Large intestine (tissue), 3 donors: ENCODE measurements around the gene ZNF22. TPM values are rescaled to one million over a fixed set of nuclear protein-coding genes. Genes with fewer than 3 reads are reported as not detected.

Source experiments
- DNase-seq, 2 donors: peaks; one replicate each; pipeline versions ENCODE4 v3.0.0 to v3.0.0-alpha.2; 2013
- H3K27ac ChIP-seq: one replicate; pipeline ENCODE4 v1.5.1; 2013; ENCODE audit warnings: low read length
- H3K27me3 ChIP-seq: 2 replicates; pipeline ENCODE4 v1.6.1; 2013; ENCODE audit warnings: low read length; ENCODE audit not compliant: control insufficient read depth, insufficient read depth
- H3K36me3 ChIP-seq: 2 replicates; pipeline ENCODE4 v1.6.1; 2013; ENCODE audit warnings: low read length; ENCODE audit not compliant: control insufficient read depth, insufficient read depth
- H3K4me1 ChIP-seq: one replicate; pipeline ENCODE4 v1.6.1; 2013; ENCODE audit warnings: low read length; ENCODE audit not compliant: control insufficient read depth, insufficient read depth
- H3K4me3 ChIP-seq: one replicate; pipeline ENCODE4 v1.5.1; 2013; ENCODE audit warnings: low read length
- H3K9me3 ChIP-seq: one replicate; pipeline ENCODE4 v1.6.1; 2013; ENCODE audit warnings: mild to moderate bottlenecking, low read depth, low read length, moderate library complexity; ENCODE audit not compliant: control insufficient read depth
- WGBS: methylation state at CpG from one replicate; pipeline ENCODE4 v1.1.5; 2013; ENCODE audit warnings: low lambda C conversion rate; ENCODE audit not compliant: insufficient coverage; 5-methylcytosine and 5-hydroxymethylcytosine counted together
- polyA plus RNA-seq: library from polyadenylated mRNA; unstranded; fragments of 120-200 nt; gene quantifications from one replicate; pipeline ENCODE4 v1.2.1, GENCODE V29; 2013

ZNF22 gene
- polyA plus RNA-seq, 1 donor = 35.7 TPM

DNA sequence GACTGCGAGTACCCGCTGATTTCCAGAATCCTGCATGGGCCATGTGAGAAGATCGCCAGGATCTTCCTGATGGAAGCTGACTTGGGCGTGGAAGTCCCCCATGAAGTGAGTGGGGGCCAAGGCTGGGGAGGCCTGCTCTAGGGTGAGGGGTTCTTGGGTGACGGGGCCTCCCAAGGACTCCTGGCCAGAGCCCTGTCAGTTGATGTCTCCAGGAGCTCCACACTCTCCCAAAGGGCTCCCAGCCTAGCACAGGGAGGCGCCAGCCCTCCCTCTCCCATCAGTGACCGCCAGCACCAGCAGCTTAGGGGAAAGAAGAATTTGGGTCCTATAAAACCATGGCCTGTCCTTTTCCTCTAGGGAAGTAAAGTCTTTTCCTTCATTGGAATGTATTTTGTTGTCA, 9.8 kb upstream of the ZNF22 start:
- Histone ChIP-seq H3K27ac (no peak overlapping the region), H3K36me3 (peaks cover 12% of the 10 kb centered on the region), H3K4me1 (no peaks in the 10 kb centered on the region), H3K4me3 (no peak overlapping the region), H3K27me3 (no peaks in the 10 kb centered on the region), H3K9me3 (no peaks in the 10 kb centered on the region)
- no CpG with 5 or more reads among the region's 7 CpGs for WGBS
- no peak for DNase-seq

- no peak overlapping the region for H3K27ac ChIP-seq
- no peak for DNase-seq
- no peaks in the 10 kb centered on the region for H3K4me1 ChIP-seq
- no peaks in the 10 kb centered on the region for H3K27me3 ChIP-seq
- no peaks in the 10 kb centered on the region for H3K9me3 ChIP-seq
- whole genome bisulfite sequencing = 91% methylated on average over 3 of the region's 5 CpGs
- peaks cover 12% of the 10 kb centered on the region for H3K36me3 ChIP-seq
- no peak overlapping the region for H3K4me3 ChIP-seq
Measured at GRCh38 chr10:44991571-44991970, 9.2 kb upstream of the ZNF22 start.

GRCh38 chr10:44992070-44992731, 8.5 kb upstream of the ZNF22 start:
- no CpG with 5 or more reads among the region's 11 CpGs for WGBS
- no peaks in the 10 kb centered on the region for H3K27me3 ChIP-seq
- H3K4me3 ChIP-seq = no peak overlapping the region
- H3K4me1 ChIP-seq = no peaks in the 10 kb centered on the region
- H3K9me3 ChIP-seq = no peaks in the 10 kb centered on the region
- no peak overlapping the region for H3K27ac ChIP-seq
- peaks cover 12% of the 10 kb centered on the region for H3K36me3 ChIP-seq
- no peak for DNase-seq

DNA sequence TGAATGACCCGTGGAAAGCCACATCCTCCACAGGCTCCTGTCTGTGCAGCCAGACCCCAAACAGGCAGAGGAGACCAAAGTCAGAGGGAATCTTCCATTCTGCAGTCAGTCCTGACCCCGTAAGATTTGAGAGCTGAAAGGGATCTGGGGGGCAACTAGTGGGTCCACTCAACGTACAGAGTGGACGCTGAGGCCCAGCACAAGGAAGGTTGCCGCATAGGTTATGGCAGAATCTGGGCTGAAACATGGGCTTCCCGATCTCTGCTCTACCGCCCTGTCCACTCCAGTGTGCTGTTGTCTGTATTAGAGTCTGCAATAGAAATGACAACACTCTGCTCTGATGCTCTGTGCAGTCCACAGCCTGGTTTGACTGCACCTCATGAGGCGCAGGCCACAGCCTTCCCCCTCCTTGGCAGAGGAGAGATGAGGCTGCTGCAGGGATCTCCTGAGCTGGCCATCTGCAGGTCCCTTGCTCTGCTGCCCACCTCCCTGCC, 7.9 kb upstream of the ZNF22 start:
- Histone ChIP-seq H3K4me3 (no peak overlapping the region), H3K27ac (no peak overlapping the region), H3K36me3 (peaks cover 12% of the 10 kb centered on the region), H3K9me3 (no peaks in the 10 kb centered on the region), H3K27me3 (no peaks in the 10 kb centered on the region), H3K4me1 (no peaks in the 10 kb centered on the region)
- no peak for DNase-seq
- WGBS = no CpG with 5 or more reads among the region's 8 CpGs

DNA sequence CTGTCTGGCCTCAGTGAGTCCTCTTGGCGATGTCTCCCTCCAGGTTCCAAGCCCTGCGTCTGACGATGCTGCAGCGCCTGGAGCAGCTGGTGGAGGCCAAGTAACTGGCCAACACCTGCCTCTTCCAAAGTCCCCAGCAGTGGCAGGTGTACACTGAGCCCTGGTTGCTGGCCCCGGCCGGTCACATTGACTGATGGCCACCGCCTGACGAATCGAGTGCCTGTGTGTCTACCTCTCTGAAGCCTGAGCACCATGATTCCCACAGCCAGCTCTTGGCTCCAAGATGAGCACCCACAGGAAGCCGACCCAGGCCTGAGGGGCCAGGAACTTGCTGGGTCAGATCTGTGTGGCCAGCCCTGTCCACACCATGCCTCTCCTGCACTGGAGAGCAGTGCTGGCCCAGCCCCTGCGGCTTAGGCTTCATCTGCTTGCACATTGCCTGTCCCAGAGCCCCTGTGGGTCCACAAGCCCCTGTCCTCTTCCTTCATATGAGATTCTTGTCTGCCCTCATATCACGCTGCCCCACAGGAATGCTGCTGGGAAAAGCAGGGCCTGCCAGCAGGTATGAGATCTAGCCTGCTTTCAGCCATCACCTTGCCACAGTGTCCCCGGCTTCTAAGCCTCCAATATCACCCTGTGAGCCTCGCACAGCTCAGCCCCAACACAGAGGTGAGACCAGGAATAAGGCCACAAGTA, 7.3 kb upstream of the ZNF22 start:
- Histone ChIP-seq H3K27ac (no peak overlapping the region), H3K4me1 (no peaks in the 10 kb centered on the region)
- WGBS = no CpG with 5 or more reads among the region's 14 CpGs

GRCh38 chr10:44993922-44994751, 6.6 kb upstream of the ZNF22 start:
- no peaks in the 10 kb centered on the region for H3K9me3 ChIP-seq
- H3K27me3 ChIP-seq = no peaks in the 10 kb centered on the region
- H3K27ac ChIP-seq = no peak overlapping the region
- 90% methylated on average over 2 of the region's 11 CpGs for WGBS
- no peak for DNase-seq
- H3K36me3 ChIP-seq = peaks cover 12% of the 10 kb centered on the region
- H3K4me1 ChIP-seq = no peaks in the 10 kb centered on the region
- H3K4me3 ChIP-seq = no peak overlapping the region

More for the DNA sequence above, 7.3 kb upstream of the ZNF22 start:
- Histone ChIP-seq H3K36me3 (peaks cover 12% of the 10 kb centered on the region), H3K9me3 (no peaks in the 10 kb centered on the region), H3K4me3 (no peak overlapping the region), H3K27me3 (no peaks in the 10 kb centered on the region)
- DNase-seq = no peak

GRCh38 chr10:44994752-44995530, 5.8 kb upstream of the ZNF22 start:
- Histone ChIP-seq H3K4me3 (no peak overlapping the region), H3K27me3 (no peaks in the 10 kb centered on the region), H3K36me3 (peaks cover 12% of the 10 kb centered on the region), H3K27ac (no peak overlapping the region), H3K9me3 (no peaks in the 10 kb centered on the region), H3K4me1 (no peaks in the 10 kb centered on the region)
- DNase-seq = no peak
- no CpG with 5 or more reads among the region's 9 CpGs for WGBS

GRCh38 chr10:44995581-44995913, 5.2 kb upstream of the ZNF22 start:
- H3K4me1 ChIP-seq = peaks cover 5% of the 10 kb centered on the region
- peaks cover 12% of the 10 kb centered on the region for H3K36me3 ChIP-seq
- no peak overlapping the region for H3K27ac ChIP-seq
- no peak for DNase-seq
- no peaks in the 10 kb centered on the region for H3K9me3 ChIP-seq
- no peak overlapping the region for H3K4me3 ChIP-seq
- no peaks in the 10 kb centered on the region for H3K27me3 ChIP-seq
- WGBS = 60% methylated on average over 1 of the region's 4 CpGs

GRCh38 chr10:44995914-44996669, 4.6 kb upstream of the ZNF22 start:
- Histone ChIP-seq H3K36me3 (peaks cover 12% of the 10 kb centered on the region), H3K9me3 (no peaks in the 10 kb centered on the region), H3K4me1 (peaks cover 6% of the 10 kb centered on the region), H3K4me3 (no peak overlapping the region), H3K27me3 (no peaks in the 10 kb centered on the region), H3K27ac (peak overlapping the region; percentile 32)
- DNase-seq = peak in 1 of 2 donors; percentile 35
- WGBS = no CpG with 5 or more reads among the region's 9 CpGs
